ENCODE results near the gene PARL. TPM values are rescaled to one million over a fixed set of nuclear protein-coding genes. Genes with fewer than 3 reads are reported as not detected.
"Not testable (repeated sequence)": the region's sequence is repeated elsewhere in the genome, so short reads cannot be mapped to it uniquely, and the experiment has no call there.

Gene PARL
- total RNA-seq, 1 experiment from 2014 or later, result 73.7 TPM

- H3K4me3 ChIP-seq (ENCODE audit: low read depth, low read length, poor library complexity, severe bottlenecking), result no peak overlapping the region
- H3K36me3 ChIP-seq (ENCODE audit: insufficient read depth, low read length, poor library complexity, severe bottlenecking), result peaks cover 4% of the 10 kb centered on the region
- intact Hi-C loops (cut with micrococcal nuclease; ENCODE audit: unreplicated experiment), result no loop called here
- CTCF ChIA-PET, result no interaction called here
- DNase-seq (ENCODE audit: low spot score), result no peak
- BruUV-seq (replicated peaks), result no TSS peak
- TF ChIP-seq CTCF (conservative IDR thresholded peaks at IDR 0.05; ENCODE audit: low read depth, low read length), result no peak
- TF ChIP-seq EZH2 (IDR thresholded peaks at IDR 0.05; ENCODE audit: borderline replicate concordance, low read depth, low read length, poor library complexity, severe bottlenecking), result no peak
- peaks cover 5% of the 10 kb centered on the region for H3K4me1 ChIP-seq (ENCODE audit: insufficient read depth, low read length, poor library complexity, severe bottlenecking)
- no peak overlapping the region for H3K27ac ChIP-seq (ENCODE audit: low read depth, low read length, poor library complexity, severe bottlenecking)
- no peaks in the 10 kb centered on the region for H3K27me3 ChIP-seq (replicated peaks; ENCODE audit: insufficient read depth, low read depth, low read length, poor library complexity)
- H3K9me3 ChIP-seq (ENCODE audit: low read depth, low read length, poor library complexity, severe bottlenecking), result no peaks in the 10 kb centered on the region
- POLR2A ChIA-PET (ENCODE audit: low non-redundant PET), result no interaction called here
Observed at GRCh38 chr3:183878071-183878470, 6.6 kb downstream of the PARL start.

GRCh38 chr3:183877227-183877626, 7.5 kb downstream of the PARL start:
- H3K36me3 ChIP-seq (ENCODE audit: insufficient read depth, low read length, poor library complexity, severe bottlenecking); H3K4me1 ChIP-seq (ENCODE audit: insufficient read depth, low read length, poor library complexity, severe bottlenecking); H3K9me3 ChIP-seq (ENCODE audit: low read depth, low read length, poor library complexity, severe bottlenecking); H3K27me3 ChIP-seq (replicated peaks; ENCODE audit: insufficient read depth, low read depth, low read length, poor library complexity); POLR2A ChIA-PET (ENCODE audit: low non-redundant PET); BruUV-seq (replicated peaks); H3K27ac ChIP-seq (ENCODE audit: low read depth, low read length, poor library complexity, severe bottlenecking); CTCF ChIA-PET; H3K4me3 ChIP-seq (ENCODE audit: low read depth, low read length, poor library complexity, severe bottlenecking); DNase-seq (ENCODE audit: low spot score); intact Hi-C loops (cut with micrococcal nuclease; ENCODE audit: unreplicated experiment): not testable (repeated sequence)

- no peak for DNase-seq (ENCODE audit: low spot score)
- H3K27me3 ChIP-seq (replicated peaks; ENCODE audit: insufficient read depth, low read depth, low read length, poor library complexity), result no peaks in the 10 kb centered on the region
- no peak for TF ChIP-seq CTCF (conservative IDR thresholded peaks at IDR 0.05; ENCODE audit: low read depth, low read length)
- no peak for TF ChIP-seq EZH2 (IDR thresholded peaks at IDR 0.05; ENCODE audit: borderline replicate concordance, low read depth, low read length, poor library complexity, severe bottlenecking)
- no peak overlapping the region for H3K4me3 ChIP-seq (ENCODE audit: low read depth, low read length, poor library complexity, severe bottlenecking)
- H3K36me3 ChIP-seq (ENCODE audit: insufficient read depth, low read length, poor library complexity, severe bottlenecking), result no peaks in the 10 kb centered on the region
- no TSS peak for BruUV-seq (replicated peaks)
- intact Hi-C loops (cut with micrococcal nuclease; ENCODE audit: unreplicated experiment), result no loop called here
- ChIA-PET CTCF (no interaction called here), POLR2A (ENCODE audit: low non-redundant PET) (no interaction called here)
- H3K27ac ChIP-seq (ENCODE audit: low read depth, low read length, poor library complexity, severe bottlenecking), result no peak overlapping the region
- no peaks in the 10 kb centered on the region for H3K4me1 ChIP-seq (ENCODE audit: insufficient read depth, low read length, poor library complexity, severe bottlenecking)
- H3K9me3 ChIP-seq (ENCODE audit: low read depth, low read length, poor library complexity, severe bottlenecking), result no peaks in the 10 kb centered on the region
Observed at GRCh38 chr3:183875411-183875810, 9.3 kb downstream of the PARL start.

- H3K4me1 ChIP-seq (ENCODE audit: insufficient read depth, low read length, poor library complexity, severe bottlenecking), result no peaks in the 10 kb centered on the region
- POLR2A ChIA-PET (ENCODE audit: low non-redundant PET), result no interaction called here
- no peaks in the 10 kb centered on the region for H3K36me3 ChIP-seq (ENCODE audit: insufficient read depth, low read length, poor library complexity, severe bottlenecking)
- CTCF ChIA-PET, result no interaction called here
- H3K27ac ChIP-seq (ENCODE audit: low read depth, low read length, poor library complexity, severe bottlenecking), result no peak overlapping the region
- intact Hi-C loops (cut with micrococcal nuclease; ENCODE audit: unreplicated experiment), result no loop called here
- H3K9me3 ChIP-seq (ENCODE audit: low read depth, low read length, poor library complexity, severe bottlenecking), result no peaks in the 10 kb centered on the region
- H3K27me3 ChIP-seq (replicated peaks; ENCODE audit: insufficient read depth, low read depth, low read length, poor library complexity), result no peaks in the 10 kb centered on the region
- no TSS peak for BruUV-seq (replicated peaks)
- TF ChIP-seq CTCF (conservative IDR thresholded peaks at IDR 0.05; ENCODE audit: low read depth, low read length) (no peak), EZH2 (IDR thresholded peaks at IDR 0.05; ENCODE audit: borderline replicate concordance, low read depth, low read length, poor library complexity, severe bottlenecking) (no peak)
- DNase-seq (ENCODE audit: low spot score), result no peak
- H3K4me3 ChIP-seq (ENCODE audit: low read depth, low read length, poor library complexity, severe bottlenecking), result no peak overlapping the region
Observed at GRCh38 chr3:183873914-183874313, 10.8 kb downstream of the PARL start.
